Measurements from ENCODE around the gene KLHL3.

DNA sequence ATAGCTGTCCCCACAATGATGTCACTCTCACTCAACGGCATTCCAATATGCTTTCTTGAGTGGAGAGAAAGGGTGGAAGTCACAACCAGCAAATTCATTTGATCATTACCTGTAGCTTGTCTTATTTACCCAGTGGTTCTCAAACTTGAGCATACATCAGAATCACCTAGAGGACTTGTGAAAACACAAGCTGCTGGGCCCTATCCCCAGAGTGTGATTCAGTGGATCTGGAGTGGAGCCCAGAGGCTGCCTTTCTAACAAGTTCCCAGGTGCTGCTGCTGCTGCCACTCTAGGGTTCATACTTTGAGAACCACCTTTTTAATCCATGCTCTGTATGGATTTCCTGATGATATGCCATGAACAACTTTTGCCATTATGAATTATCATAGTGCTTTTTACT lies 94.7 kb downstream of the KLHL3 start:
- TF ChIP-seq, protein P1, sequence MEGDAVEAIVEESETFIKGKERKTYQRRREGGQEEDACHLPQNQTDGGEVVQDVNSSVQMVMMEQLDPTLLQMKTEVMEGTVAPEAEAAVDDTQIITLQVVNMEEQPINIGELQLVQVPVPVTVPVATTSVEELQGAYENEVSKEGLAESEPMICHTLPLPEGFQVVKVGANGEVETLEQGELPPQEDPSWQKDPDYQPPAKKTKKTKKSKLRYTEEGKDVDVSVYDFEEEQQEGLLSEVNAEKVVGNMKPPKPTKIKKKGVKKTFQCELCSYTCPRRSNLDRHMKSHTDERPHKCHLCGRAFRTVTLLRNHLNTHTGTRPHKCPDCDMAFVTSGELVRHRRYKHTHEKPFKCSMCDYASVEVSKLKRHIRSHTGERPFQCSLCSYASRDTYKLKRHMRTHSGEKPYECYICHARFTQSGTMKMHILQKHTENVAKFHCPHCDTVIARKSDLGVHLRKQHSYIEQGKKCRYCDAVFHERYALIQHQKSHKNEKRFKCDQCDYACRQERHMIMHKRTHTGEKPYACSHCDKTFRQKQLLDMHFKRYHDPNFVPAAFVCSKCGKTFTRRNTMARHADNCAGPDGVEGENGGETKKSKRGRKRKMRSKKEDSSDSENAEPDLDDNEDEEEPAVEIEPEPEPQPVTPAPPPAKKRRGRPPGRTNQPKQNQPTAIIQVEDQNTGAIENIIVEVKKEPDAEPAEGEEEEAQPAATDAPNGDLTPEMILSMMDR (conservative IDR thresholded peaks at IDR 0.05; ENCODE audit: low read depth, low read length), result no peak
- no peak for TF ChIP-seq EZH2 (IDR thresholded peaks at IDR 0.05; ENCODE audit: borderline replicate concordance, low read depth, low read length, poor library complexity, severe bottlenecking)

Measured in A673 (cell line).